RPMI7951 (cell line): ENCODE results near the gene FABP6. TPM values are rescaled to one million over a fixed set of nuclear protein-coding genes. Genes with fewer than 3 reads are reported as not detected.

Source experiments
- total RNA-seq: library from RNA; depleted of rRNA; stranded (reverse); fragments of >200 nt; shearing (Covaris generic); gene quantifications from 2 replicates; pipeline ENCODE4 v1.2.3, GENCODE V29; 2014; rRNA removed

The FABP6 gene
- total RNA-seq, 1 experiment from 2014 or later, result 3.6 TPM

Other genes with a start within 250 kb of the FABP6 start
- 43.9 and 46.9 TPM in 2 replicates for gene TTC1, start 220.4 kb upstream of the FABP6 start, total RNA-seq
- 16.1 and 16.6 TPM in 2 replicates for gene PWWP2A, start 110.1 kb upstream of the FABP6 start, total RNA-seq
- gene CCNJL, start 83.1 kb downstream of the FABP6 start, total RNA-seq, result 2.3 and 3.0 TPM in 2 replicates
- 3.5 and 4.8 TPM in 2 replicates for gene C1QTNF2, start 141.1 kb downstream of the FABP6 start, total RNA-seq
- gene FAM200C, start 170.5 kb downstream of the FABP6 start, total RNA-seq, result 7.4 and 8.3 TPM in 2 replicates
- 62.0 and 73.9 TPM in 2 replicates for gene SLU7, start 189.6 kb downstream of the FABP6 start, total RNA-seq
- 1,242 and 1,282 TPM in 2 replicates for gene PTTG1, start 192.3 kb downstream of the FABP6 start, total RNA-seq